SK-N-SH treated with all-trans-retinoic acid at 6 μM for 48 hours (cell line): ENCODE measurements around the gene SERPINF2.

Experiments used
- ATAC-seq: fragments of 200-7000 bp; cut with Tn5 transposase; 3 replicates; pipeline ENCODE4 v1.9.1; 2020; ENCODE audit warnings: mild to moderate bottlenecking, moderate library complexity
- ARNTL ChIP-seq: fragments of 450-650 bp; formaldehyde crosslinking; IDR thresholded peaks from 2 replicates; pipeline ENCODE4 v1.5.0; 2020; ENCODE audit warnings: low read depth, mild to moderate bottlenecking, moderate library complexity, borderline replicate concordance
- BACH2 ChIP-seq: fragments of 250-450 bp; sonication (Bioruptor Pico); IDR thresholded peaks from 2 replicates; pipeline ENCODE4 v1.9.0; 2021; ENCODE audit warnings: mild to moderate bottlenecking, borderline replicate concordance
- CSDC2 ChIP-seq: fragments of 250-450 bp; sonication (Bioruptor Pico); IDR thresholded peaks from 2 replicates; pipeline ENCODE4 v1.5.0; 2020; ENCODE audit warnings: mild to moderate bottlenecking, moderate library complexity
- ESRRG ChIP-seq: fragments of 250-450 bp; sonication (Bioruptor Pico); IDR thresholded peaks from 2 replicates; pipeline ENCODE4 v1.6.1; 2021; ENCODE audit warnings: mild to moderate bottlenecking
- GLIS3 ChIP-seq: fragments of 250-450 bp; sonication (Bioruptor Pico); IDR thresholded peaks from 2 replicates; pipeline ENCODE4 v1.5.0; 2020; ENCODE audit warnings: mild to moderate bottlenecking, moderate library complexity
- ISL1 ChIP-seq: fragments of 250-450 bp; sonication (Bioruptor Pico); IDR thresholded peaks from 2 replicates; pipeline ENCODE4 v2.1.2; 2022; ENCODE audit warnings: mild to moderate bottlenecking, moderate library complexity
- OSR1 ChIP-seq: fragments of 250-450 bp; sonication (Bioruptor Pico); IDR thresholded peaks from 2 replicates; pipeline ENCODE4 v1.8.0; 2022; ENCODE audit warnings: moderate library complexity, mild to moderate bottlenecking, inconsistent platforms
- PPARA ChIP-seq: fragments of 250-450 bp; sonication (Bioruptor Pico); IDR thresholded peaks from 2 replicates; pipeline ENCODE4 v1.5.0; 2020; ENCODE audit warnings: mild to moderate bottlenecking, borderline replicate concordance
- RARB ChIP-seq: fragments of 250-450 bp; sonication (Bioruptor Pico); IDR thresholded peaks from 2 replicates; pipeline ENCODE4 v1.8.0; 2021; ENCODE audit warnings: mild to moderate bottlenecking, moderate library complexity
- SNAI2 ChIP-seq: fragments of 250-450 bp; sonication (Bioruptor Pico); IDR thresholded peaks from 2 replicates; pipeline ENCODE4 v1.5.0; 2020; ENCODE audit warnings: mild to moderate bottlenecking, moderate library complexity
- TCF4 ChIP-seq: fragments of 250-450 bp; sonication (Bioruptor Pico); IDR thresholded peaks from 2 replicates; pipeline ENCODE4 v1.8.0; 2021; ENCODE audit warnings: mild to moderate bottlenecking, moderate library complexity, borderline replicate concordance
- TOX ChIP-seq: fragments of 250-450 bp; sonication (Bioruptor Pico); IDR thresholded peaks from 2 replicates; pipeline ENCODE4 v1.8.0; 2021; ENCODE audit warnings: mild to moderate bottlenecking, moderate library complexity, borderline replicate concordance
- ZC3H10 ChIP-seq: fragments of 250-450 bp; sonication (Bioruptor Pico); IDR thresholded peaks from 2 replicates; pipeline ENCODE4 v1.5.1; 2021; ENCODE audit warnings: mild to moderate bottlenecking, moderate library complexity
- ZFP3 ChIP-seq: fragments of 250-450 bp; sonication (Bioruptor Pico); IDR thresholded peaks from 2 replicates; pipeline ENCODE4 v1.5.0; 2020; ENCODE audit warnings: mild to moderate bottlenecking, moderate library complexity
- ZFP30 ChIP-seq: fragments of 450-650 bp; formaldehyde crosslinking; IDR thresholded peaks from 2 replicates; pipeline ENCODE4 v1.5.0; 2022; ENCODE audit warnings: mild to moderate bottlenecking, moderate library complexity
- ZNF565 ChIP-seq: fragments of 450-650 bp; formaldehyde crosslinking; conservative IDR thresholded peaks from 2 replicates; pipeline ENCODE4 v1.5.0; 2020; ENCODE audit warnings: low read depth, mild to moderate bottlenecking, moderate library complexity
- ZNF70 ChIP-seq: fragments of 450-650 bp; formaldehyde crosslinking; IDR thresholded peaks from 2 replicates; pipeline ENCODE4 v1.5.0; 2020; ENCODE audit warnings: mild to moderate bottlenecking, moderate library complexity
- ZNF8 ChIP-seq: fragments of 450-650 bp; formaldehyde crosslinking; IDR thresholded peaks from 2 replicates; pipeline ENCODE4 v1.5.0; 2020; ENCODE audit warnings: mild to moderate bottlenecking, moderate library complexity
- TF ChIP-seq, protein P1 (sequence below): fragments of 250-450 bp; sonication (Bioruptor Pico); IDR thresholded peaks from 2 replicates; pipeline ENCODE4 v1.8.0; 2020; ENCODE audit warnings: mild to moderate bottlenecking, moderate library complexity, borderline replicate concordance
- TF ChIP-seq, protein P2 (sequence below): fragments of 250-450 bp; sonication (Bioruptor Pico); IDR thresholded peaks from 2 replicates; pipeline ENCODE4 v1.5.1; 2021; ENCODE audit warnings: mild to moderate bottlenecking, moderate library complexity
- TF ChIP-seq, protein P3 (sequence below): fragments of 250-450 bp; sonication (Bioruptor Pico); IDR thresholded peaks from 2 replicates; pipeline ENCODE4 v1.5.1; 2020; ENCODE audit warnings: low read depth, mild to moderate bottlenecking, moderate library complexity
- TF ChIP-seq, protein P4 (sequence below): fragments of 250-450 bp; sonication (Bioruptor Pico); IDR thresholded peaks from 2 replicates; pipeline ENCODE4 v1.8.0; 2021; ENCODE audit warnings: low read depth, mild to moderate bottlenecking, moderate library complexity, borderline replicate concordance
- TF ChIP-seq, protein P5 (sequence below): fragments of 250-450 bp; sonication (Bioruptor Pico); IDR thresholded peaks from 2 replicates; pipeline ENCODE4 v1.5.0; 2020; ENCODE audit warnings: mild to moderate bottlenecking, moderate library complexity

SERPINF2 gene

DNA sequence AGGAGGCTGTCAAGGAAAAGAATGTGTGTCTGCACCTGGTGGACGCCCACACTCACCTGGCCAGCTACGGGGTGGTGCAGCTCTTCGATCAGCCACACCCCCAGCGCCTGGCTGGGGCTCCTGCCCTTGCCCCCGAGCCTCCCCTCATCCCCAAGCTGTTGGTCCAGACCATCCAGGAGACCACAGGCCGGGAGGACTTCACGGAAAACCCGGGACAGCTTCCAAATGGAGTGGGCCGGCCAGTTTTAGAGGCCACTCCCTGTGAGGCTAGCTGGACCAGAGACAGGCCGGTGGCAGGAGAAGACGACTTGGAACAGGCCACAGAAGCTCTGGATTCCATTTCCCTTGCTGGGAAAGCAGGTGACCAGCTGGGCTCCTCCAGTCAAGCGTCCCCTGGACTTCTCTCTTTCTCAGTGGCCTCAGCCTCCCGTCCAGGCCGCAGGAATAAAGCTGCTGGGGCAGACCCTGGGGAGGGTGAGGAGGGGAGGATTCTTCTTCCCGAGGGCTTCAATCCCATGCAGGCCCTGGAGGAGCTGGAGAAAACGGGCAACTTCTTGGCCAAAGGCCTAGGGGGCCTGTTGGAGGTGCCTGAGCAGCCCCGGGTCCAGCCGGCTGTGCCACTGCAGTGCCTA lies 15.9 kb upstream of the SERPINF2 start:
- TF ChIP-seq ISL1 (CRISPR knock-in tag): no peak
- no peak for TF ChIP-seq RARB (CRISPR knock-in tag)
- ATAC-seq: no peak

DNA sequence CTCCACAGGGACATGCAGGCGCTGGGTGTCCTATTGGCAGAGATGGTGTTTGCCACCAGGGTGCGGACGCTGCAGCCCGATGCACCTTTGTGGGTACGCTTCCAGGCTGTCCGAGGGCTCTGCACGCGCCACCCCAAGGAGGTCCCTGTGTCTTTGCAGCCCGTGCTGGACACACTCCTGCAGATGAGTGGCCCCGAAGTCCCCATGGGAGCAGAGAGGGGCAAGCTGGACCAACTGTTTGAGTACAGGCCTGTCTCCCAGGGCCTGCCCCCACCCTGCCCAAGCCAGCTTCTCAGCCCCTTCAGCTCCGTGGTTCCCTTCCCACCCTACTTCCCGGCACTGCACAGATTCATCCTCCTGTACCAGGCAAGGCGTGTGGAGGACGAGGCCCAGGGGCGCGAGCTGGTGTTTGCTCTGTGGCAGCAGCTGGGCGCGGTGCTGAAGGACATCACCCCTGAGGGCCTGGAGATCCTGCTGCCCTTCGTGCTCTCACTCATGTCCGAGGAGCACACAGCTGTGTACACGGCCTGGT lies 15.3 kb upstream of the SERPINF2 start:
- no peak for TF ChIP-seq CSDC2 (CRISPR knock-in tag)
- TF ChIP-seq SNAI2 (CRISPR knock-in tag): no peak
- TF ChIP-seq BACH2: no peak
- no peak for TF ChIP-seq ARNTL (CRISPR knock-in tag)
- TF ChIP-seq ZNF8 (CRISPR knock-in tag): no peak
- TF ChIP-seq ZNF565 (CRISPR knock-in tag): no peak
- no peak for TF ChIP-seq RARB (CRISPR knock-in tag)
- no peak for TF ChIP-seq ESRRG (CRISPR knock-in tag)
- TF ChIP-seq TCF4 (CRISPR knock-in tag): no peak
- TF ChIP-seq, protein P1, sequence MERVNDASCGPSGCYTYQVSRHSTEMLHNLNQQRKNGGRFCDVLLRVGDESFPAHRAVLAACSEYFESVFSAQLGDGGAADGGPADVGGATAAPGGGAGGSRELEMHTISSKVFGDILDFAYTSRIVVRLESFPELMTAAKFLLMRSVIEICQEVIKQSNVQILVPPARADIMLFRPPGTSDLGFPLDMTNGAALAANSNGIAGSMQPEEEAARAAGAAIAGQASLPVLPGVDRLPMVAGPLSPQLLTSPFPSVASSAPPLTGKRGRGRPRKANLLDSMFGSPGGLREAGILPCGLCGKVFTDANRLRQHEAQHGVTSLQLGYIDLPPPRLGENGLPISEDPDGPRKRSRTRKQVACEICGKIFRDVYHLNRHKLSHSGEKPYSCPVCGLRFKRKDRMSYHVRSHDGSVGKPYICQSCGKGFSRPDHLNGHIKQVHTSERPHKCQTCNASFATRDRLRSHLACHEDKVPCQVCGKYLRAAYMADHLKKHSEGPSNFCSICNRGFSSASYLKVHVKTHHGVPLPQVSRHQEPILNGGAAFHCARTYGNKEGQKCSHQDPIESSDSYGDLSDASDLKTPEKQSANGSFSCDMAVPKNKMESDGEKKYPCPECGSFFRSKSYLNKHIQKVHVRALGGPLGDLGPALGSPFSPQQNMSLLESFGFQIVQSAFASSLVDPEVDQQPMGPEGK: no peak
- TF ChIP-seq, protein P2, sequence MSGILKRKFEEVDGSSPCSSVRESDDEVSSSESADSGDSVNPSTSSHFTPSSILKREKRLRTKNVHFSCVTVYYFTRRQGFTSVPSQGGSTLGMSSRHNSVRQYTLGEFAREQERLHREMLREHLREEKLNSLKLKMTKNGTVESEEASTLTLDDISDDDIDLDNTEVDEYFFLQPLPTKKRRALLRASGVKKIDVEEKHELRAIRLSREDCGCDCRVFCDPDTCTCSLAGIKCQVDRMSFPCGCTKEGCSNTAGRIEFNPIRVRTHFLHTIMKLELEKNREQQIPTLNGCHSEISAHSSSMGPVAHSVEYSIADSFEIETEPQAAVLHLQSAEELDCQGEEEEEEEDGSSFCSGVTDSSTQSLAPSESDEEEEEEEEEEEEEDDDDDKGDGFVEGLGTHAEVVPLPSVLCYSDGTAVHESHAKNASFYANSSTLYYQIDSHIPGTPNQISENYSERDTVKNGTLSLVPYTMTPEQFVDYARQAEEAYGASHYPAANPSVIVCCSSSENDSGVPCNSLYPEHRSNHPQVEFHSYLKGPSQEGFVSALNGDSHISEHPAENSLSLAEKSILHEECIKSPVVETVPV (CRISPR knock-in tag): no peak
- TF ChIP-seq PPARA (CRISPR knock-in tag): no peak
- TF ChIP-seq, all 23 proteins: peak for 0

DNA sequence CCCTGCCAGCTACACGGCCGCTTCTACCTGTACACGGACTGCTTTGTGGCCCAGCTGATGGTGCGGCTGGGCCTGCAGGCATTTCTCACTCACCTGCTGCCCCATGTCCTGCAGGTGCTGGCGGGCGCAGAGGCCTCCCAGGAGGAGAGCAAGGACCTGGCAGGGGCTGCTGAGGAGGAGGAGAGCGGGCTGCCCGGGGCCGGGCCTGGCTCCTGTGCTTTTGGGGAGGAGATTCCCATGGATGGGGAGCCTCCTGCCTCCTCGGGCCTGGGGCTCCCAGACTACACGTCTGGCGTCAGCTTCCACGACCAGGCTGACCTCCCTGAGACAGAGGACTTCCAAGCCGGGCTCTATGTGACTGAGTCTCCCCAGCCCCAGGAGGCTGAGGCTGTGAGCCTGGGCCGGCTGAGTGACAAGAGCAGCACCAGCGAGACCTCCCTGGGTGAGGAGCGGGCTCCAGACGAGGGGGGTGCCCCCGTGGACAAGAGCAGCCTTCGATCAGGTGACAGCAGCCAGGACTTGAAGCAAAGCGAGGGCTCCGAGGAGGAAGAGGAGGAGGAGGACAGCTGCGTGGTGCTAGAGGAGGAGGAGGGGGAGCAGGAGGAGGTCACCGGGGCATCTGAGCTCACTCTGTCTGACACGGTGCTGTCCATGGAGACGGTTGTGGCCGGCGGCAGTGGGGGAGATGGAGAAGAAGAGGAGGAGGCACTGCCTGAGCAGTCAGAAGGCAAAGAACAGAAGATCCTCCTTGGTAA lies 14.6 kb upstream of the SERPINF2 start:
- TF ChIP-seq ZNF8 (CRISPR knock-in tag) (no peak), ZFP3 (no peak), OSR1 (CRISPR knock-in tag) (no peak)
- ATAC-seq: no peak

More for the DNA sequence above, 15.3 kb upstream of the SERPINF2 start:
- no peak for ATAC-seq

DNA sequence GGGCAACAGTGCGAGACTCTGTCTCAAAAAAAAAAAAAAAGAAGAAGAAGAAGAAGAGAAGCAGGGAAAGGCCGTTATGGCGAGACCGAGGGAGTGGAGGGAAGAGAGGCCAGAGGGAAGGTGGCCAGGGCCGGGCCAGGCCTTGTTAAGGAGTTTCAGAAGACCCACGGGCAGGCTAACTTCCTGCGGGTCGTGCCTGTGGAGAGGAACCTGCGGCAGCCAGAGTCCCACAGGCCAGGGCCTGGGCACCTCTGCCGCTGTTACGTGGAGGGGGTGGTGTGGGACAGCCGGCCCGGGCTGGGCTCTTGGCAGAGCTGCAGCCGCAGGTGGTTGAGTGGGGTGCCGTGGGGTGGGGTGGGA lies 12.7 kb upstream of the SERPINF2 start:
- TF ChIP-seq ZNF8 (CRISPR knock-in tag) (no peak), ZC3H10 (CRISPR knock-in tag) (no peak), ZNF70 (CRISPR knock-in tag) (no peak), TOX (CRISPR knock-in tag) (no peak), ZNF565 (CRISPR knock-in tag) (no peak), ISL1 (CRISPR knock-in tag) (no peak), PPARA (CRISPR knock-in tag) (no peak), SNAI2 (CRISPR knock-in tag) (no peak), OSR1 (CRISPR knock-in tag) (no peak), ZFP30 (CRISPR knock-in tag) (no peak), BACH2 (no peak), ESRRG (CRISPR knock-in tag) (no peak), ARNTL (CRISPR knock-in tag) (no peak), GLIS3 (CRISPR knock-in tag) (no peak), RARB (CRISPR knock-in tag) (no peak)
- TF ChIP-seq, protein P3, sequence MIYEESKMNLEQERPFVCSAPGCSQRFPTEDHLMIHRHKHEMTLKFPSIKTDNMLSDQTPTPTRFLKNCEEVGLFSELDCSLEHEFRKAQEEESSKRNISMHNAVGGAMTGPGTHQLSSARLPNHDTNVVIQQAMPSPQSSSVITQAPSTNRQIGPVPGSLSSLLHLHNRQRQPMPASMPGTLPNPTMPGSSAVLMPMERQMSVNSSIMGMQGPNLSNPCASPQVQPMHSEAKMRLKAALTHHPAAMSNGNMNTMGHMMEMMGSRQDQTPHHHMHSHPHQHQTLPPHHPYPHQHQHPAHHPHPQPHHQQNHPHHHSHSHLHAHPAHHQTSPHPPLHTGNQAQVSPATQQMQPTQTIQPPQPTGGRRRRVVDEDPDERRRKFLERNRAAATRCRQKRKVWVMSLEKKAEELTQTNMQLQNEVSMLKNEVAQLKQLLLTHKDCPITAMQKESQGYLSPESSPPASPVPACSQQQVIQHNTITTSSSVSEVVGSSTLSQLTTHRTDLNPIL (CRISPR knock-in tag): no peak
- TF ChIP-seq, protein P4, sequence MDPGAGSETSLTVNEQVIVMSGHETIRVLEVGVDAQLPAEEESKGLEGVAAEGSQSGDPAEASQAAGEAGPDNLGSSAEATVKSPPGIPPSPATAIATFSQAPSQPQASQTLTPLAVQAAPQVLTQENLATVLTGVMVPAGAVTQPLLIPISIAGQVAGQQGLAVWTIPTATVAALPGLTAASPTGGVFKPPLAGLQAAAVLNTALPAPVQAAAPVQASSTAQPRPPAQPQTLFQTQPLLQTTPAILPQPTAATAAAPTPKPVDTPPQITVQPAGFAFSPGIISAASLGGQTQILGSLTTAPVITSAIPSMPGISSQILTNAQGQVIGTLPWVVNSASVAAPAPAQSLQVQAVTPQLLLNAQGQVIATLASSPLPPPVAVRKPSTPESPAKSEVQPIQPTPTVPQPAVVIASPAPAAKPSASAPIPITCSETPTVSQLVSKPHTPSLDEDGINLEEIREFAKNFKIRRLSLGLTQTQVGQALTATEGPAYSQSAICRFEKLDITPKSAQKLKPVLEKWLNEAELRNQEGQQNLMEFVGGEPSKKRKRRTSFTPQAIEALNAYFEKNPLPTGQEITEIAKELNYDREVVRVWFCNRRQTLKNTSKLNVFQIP (CRISPR knock-in tag): no peak
- TF ChIP-seq, protein P5, sequence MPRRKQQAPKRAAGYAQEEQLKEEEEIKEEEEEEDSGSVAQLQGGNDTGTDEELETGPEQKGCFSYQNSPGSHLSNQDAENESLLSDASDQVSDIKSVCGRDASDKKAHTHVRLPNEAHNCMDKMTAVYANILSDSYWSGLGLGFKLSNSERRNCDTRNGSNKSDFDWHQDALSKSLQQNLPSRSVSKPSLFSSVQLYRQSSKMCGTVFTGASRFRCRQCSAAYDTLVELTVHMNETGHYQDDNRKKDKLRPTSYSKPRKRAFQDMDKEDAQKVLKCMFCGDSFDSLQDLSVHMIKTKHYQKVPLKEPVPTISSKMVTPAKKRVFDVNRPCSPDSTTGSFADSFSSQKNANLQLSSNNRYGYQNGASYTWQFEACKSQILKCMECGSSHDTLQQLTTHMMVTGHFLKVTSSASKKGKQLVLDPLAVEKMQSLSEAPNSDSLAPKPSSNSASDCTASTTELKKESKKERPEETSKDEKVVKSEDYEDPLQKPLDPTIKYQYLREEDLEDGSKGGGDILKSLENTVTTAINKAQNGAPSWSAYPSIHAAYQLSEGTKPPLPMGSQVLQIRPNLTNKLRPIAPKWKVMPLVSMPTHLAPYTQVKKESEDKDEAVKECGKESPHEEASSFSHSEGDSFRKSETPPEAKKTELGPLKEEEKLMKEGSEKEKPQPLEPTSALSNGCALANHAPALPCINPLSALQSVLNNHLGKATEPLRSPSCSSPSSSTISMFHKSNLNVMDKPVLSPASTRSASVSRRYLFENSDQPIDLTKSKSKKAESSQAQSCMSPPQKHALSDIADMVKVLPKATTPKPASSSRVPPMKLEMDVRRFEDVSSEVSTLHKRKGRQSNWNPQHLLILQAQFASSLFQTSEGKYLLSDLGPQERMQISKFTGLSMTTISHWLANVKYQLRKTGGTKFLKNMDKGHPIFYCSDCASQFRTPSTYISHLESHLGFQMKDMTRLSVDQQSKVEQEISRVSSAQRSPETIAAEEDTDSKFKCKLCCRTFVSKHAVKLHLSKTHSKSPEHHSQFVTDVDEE (CRISPR knock-in tag): no peak
- ATAC-seq: no peak
